Epithelial cell of esophagus (primary cell): ENCODE measurements around the gene WDR64.
A peak's percentile ranks its signal among the peaks of the same experiment; 100 is the strongest.

Source experiments
- DNase-seq: peaks from one replicate; pipeline ENCODE4 v3.0.0; 2010; ENCODE audit warnings: low read depth
- H3K4me3 ChIP-seq: 2 replicates; pipeline ENCODE4 v1.5.1; 2011; ENCODE audit warnings: mild to moderate bottlenecking, low read length, control low read depth
- TF ChIP-seq, protein P1 (sequence below): IDR thresholded peaks from 2 replicates; pipeline ENCODE4 v1.5.1; 2011; ENCODE audit warnings: low read depth, mild to moderate bottlenecking, low read length, control low read depth, inconsistent platforms; ENCODE audit not compliant: insufficient read depth; ENCODE audit errors: missing control alignments

Gene WDR64

DNA sequence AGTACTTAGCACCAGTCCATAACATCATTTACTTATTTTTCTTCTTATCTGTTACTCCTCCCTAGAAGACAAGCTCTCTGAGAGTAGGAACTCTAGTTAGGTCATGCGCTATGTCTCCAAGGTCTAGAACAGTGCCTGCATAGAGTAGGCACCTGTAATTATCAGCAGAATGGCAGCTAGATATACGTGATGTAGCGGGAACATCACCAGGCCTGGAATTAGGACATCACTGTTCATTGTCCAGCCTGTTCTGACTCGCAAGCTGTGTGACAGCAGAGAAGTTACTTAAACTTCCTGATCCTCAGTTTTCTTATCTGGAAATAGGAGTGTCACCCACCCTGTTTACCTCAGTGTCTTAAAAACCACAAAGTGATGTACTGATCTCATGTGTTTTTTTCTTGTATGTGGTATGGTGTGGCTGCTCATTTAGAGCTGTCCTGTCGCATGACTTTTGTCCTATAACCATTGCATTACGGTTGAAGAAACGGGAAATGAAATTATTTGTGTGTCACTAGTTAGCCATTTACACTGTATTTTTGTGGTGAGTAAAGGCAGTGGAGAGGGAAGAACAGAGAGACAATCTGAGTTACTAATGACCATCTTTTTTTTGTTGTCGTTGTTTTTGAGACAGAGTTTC is 158.8 kb downstream of the WDR64 start:
- no peak for DNase-seq
- no peak overlapping the region for H3K4me3 ChIP-seq
- TF ChIP-seq, protein P1, sequence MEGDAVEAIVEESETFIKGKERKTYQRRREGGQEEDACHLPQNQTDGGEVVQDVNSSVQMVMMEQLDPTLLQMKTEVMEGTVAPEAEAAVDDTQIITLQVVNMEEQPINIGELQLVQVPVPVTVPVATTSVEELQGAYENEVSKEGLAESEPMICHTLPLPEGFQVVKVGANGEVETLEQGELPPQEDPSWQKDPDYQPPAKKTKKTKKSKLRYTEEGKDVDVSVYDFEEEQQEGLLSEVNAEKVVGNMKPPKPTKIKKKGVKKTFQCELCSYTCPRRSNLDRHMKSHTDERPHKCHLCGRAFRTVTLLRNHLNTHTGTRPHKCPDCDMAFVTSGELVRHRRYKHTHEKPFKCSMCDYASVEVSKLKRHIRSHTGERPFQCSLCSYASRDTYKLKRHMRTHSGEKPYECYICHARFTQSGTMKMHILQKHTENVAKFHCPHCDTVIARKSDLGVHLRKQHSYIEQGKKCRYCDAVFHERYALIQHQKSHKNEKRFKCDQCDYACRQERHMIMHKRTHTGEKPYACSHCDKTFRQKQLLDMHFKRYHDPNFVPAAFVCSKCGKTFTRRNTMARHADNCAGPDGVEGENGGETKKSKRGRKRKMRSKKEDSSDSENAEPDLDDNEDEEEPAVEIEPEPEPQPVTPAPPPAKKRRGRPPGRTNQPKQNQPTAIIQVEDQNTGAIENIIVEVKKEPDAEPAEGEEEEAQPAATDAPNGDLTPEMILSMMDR = no peak

DNA sequence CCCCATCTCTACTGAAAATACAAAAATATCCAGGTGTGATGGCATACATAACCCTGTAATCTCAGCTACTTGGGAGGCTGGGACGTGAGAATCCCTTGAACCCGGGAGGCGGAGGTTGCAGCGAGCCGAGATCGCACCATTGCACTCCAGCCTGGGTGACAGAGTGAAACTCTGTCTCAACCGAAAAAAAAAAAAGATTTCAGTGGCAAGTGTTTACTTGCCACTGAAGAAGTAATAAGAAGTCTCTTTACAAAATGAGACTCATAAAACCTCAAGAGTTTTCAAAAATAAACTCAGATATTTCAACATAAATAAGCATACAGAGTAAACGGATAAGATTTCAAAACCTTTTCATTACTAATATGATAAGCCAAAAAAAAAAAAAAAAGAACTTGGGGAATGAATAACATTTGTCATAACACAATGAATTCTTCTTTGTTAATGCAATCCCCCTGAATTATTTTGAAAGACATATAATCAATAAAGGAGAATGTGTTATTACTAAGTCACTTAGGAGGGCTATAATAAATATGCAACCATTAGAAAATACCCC is 161.8 kb downstream of the WDR64 start:
- TF ChIP-seq, protein P1 = no peak
- no peak overlapping the region for H3K4me3 ChIP-seq
- no peak for DNase-seq

DNA sequence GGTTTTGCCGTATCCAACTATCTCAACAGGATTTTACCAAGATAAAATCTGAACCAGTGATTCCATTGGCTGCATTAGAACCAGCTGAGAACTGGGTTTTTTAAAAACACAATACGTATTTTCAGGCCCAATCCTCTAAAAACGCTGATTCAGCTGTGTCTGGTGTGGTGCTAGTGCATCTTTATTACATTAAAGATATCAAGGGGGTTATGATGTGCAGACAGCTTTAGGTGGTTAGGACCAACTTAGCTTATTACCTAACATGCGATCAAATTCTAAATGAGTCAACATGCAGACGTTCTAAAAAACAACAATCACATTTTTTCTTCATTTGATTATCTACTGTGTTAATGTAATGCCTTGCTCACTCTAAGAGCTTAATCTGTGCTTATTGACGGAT is 163.9 kb downstream of the WDR64 start:
- no peak for DNase-seq
- TF ChIP-seq, protein P1 = no peak

DNA sequence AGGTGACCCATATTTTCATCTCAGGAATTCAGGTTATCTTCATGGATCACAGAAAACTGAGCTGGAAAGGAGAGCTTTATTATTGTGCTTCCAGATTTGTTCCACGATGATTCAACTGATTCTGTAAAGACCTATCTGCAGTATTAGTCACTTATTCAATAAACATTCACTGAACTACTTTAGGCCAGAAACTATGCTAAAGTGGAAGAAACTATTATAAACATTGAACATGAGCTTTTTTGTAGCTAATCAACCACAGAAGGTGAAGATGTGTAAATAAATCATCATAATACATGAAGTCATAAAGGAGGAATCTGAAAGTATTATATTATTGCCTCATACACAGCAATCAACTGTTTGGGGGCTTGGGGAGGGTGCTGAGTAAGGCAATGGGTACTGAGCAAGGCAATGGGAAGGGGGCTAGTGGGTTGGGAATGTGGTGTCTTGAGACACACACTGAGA is 165.3 kb downstream of the WDR64 start:
- DNase-seq = peak; percentile 46
- TF ChIP-seq, protein P1 = no peak
- H3K4me3 ChIP-seq = no peak overlapping the region

More for the DNA sequence above, 163.9 kb downstream of the WDR64 start:
- no peak overlapping the region for H3K4me3 ChIP-seq

DNA sequence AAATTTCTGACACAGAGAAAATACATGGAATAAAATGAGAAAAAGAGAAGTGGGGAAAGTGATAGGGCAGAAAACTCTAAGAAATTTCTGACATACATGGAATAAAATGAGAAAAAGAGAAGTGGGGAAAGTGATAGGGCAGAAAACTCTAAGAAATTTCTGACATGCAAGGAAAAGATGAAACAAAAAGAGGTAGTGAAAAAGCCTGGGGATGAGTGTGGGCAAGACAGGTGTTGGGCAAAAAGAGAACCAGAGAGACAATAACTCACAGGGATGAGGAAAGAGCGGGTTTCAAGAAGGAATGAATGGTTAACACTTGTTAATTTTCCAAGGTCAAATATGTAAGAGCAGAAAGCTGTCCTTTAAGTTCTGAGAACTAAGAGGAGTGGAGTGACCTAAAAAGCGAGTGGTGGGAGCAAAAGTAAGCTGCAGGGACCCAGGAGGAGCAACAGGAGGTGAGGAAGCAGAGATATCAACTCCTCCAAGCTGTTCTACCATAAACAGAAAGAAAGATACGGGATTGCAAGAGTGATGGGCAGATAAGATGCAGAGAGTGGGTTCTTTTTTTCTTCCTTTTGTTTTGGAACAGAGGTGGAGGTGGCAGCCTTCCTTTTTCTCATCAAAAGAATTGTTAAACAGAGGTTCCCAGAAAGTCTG is 166.0 kb downstream of the WDR64 start:
- TF ChIP-seq, protein P1 = no peak
- H3K4me3 ChIP-seq = no peak overlapping the region
- DNase-seq = no peak

DNA sequence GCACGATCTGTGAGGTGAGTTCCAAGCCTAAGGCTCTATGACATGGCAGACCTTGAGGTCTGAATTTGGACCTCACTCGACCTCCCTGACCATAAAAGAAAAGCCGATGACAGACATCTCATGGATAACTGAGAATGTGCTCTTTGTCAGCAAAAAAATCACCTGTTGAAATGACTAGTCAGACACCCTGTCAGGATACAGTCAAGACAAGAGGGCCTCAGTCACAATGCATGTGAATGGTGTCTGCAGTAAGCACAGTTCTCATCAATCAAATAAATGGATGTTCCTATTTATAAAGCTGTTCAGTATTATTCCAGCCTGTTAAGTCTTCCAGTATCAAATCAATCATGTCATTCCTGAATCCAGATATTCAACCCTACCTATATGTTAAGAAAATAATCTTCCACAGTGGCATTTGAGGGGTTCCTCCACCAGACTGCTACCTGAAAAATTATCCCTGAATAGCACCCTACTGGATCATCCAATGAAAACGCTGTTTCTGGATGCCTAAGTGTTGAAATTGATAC is 167.3 kb downstream of the WDR64 start:
- no peak for DNase-seq
- TF ChIP-seq, protein P1 = no peak
- H3K4me3 ChIP-seq = no peak overlapping the region

DNA sequence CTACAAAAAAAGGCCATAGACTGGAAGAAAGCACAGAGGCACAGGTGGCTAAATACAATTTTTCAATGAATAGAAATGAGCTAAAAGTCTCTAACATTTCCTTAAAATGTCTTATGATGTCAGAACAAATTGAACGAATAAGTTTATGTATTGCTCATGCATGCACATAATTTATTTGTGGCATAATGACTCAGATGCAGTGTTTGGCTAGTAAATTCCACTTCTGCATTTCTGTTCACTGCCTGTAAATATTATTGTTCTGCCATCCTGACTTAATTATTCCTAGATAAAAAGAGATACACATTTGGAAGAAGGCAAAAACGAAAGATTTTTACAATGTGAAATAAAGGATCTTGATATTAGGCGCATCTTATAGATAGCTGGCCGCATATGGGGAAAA is 169.3 kb downstream of the WDR64 start:
- TF ChIP-seq, protein P1 = no peak
- H3K4me3 ChIP-seq = no peak overlapping the region
- DNase-seq = peak; percentile 30
